Stomach (tissue), 9 donors: ENCODE data around the gene IGSF21. TPM values are rescaled to one million over a fixed set of nuclear protein-coding genes. Genes with fewer than 3 reads are reported as not detected.

ENCODE experiments used
- DNase-seq, 2 donors: peaks; one replicate each; pipeline versions ENCODE4 v3.0.0 to v3.0.0-alpha.2; 2013 to 2019
- H3K27ac ChIP-seq, 5 donors: fragments of 200-600 bp in 4 of 5; sonication (generic) in 4 of 5; one replicate each; pipeline ENCODE4 v1.5.1; 2013 to 2019; ENCODE audit warnings: mild to moderate bottlenecking in 1 of 5, moderate library complexity in 1 of 5
- H3K27me3 ChIP-seq, 3 donors: fragments of 200-600 bp; sonication (generic); one replicate each; pipeline ENCODE4 v1.5.1; 2017 to 2019; ENCODE audit warnings: mixed run types in 1 of 3
- H3K36me3 ChIP-seq, 4 donors: fragments of 200-600 bp; sonication (generic); 1 replicate in 3 of 4; 2 replicates in 1 of 4; pipeline ENCODE4 v1.5.1; 2016 to 2019
- H3K4me1 ChIP-seq, 4 donors: fragments of 200-600 bp; sonication (generic); one replicate each; pipeline ENCODE4 v1.5.1; 2016 to 2019
- H3K4me3 ChIP-seq, 4 donors: fragments of 200-600 bp; sonication (generic) in 3 of 4; one replicate each; pipeline ENCODE4 v1.5.1; 2016 to 2019; ENCODE audit warnings: mild to moderate bottlenecking in 1 of 4
- H3K9me3 ChIP-seq, 4 donors: fragments of 200-600 bp; sonication (generic); one replicate each; pipeline ENCODE4 v1.5.1; 2016 to 2019
- CTCF ChIP-seq, 7 experiments: fragments of 450-650 bp in 4 of 7; fragments of 200-600 bp in 3 of 7; sonication (generic) in 3 of 7; IDR thresholded peaks; one replicate each; pipeline ENCODE4 v1.5.1; 2016 to 2019; ENCODE audit warnings: antibody characterized with exemption in 7 of 7, control low read depth in 2 of 7, mild to moderate bottlenecking in 1 of 7
- EP300 ChIP-seq: sonication (generic); formaldehyde crosslinking; IDR thresholded peaks from one replicate; pipeline ENCODE4 v1.6.1; 2017; ENCODE audit warnings: antibody characterized with exemption
- POLR2A ChIP-seq, 4 donors: fragments of 450-650 bp; IDR thresholded peaks; one replicate each; pipeline ENCODE4 v1.6.1; 2016; ENCODE audit warnings: antibody characterized with exemption in 4 of 4, control low read depth in 2 of 4, mild to moderate bottlenecking in 1 of 4, moderate library complexity in 1 of 4
- POLR2AphosphoS5 ChIP-seq, 3 donors: sonication (generic); formaldehyde crosslinking; IDR thresholded peaks; one replicate each; pipeline ENCODE4 v1.6.1; 2016; ENCODE audit warnings: antibody characterized with exemption in 3 of 3
- WGBS, 5 donors: extraction: QIAGEN DNeasy Blood & Tissue Kit in 3 of 5; methylation state at CpG; one replicate each; pipeline versions ENCODE4 v1.1.5 to v1.1.7; 2013 to 2018; 5-methylcytosine and 5-hydroxymethylcytosine counted together
- intact Hi-C: fragments of 100-400 bp; cut with DNase I; formaldehyde crosslinking; loops from one replicate; pipeline ENCODE4 v1.15.1; 2023; ENCODE audit warnings: low total_unique reads
- polyA plus RNA-seq, 3 donors: library from polyadenylated mRNA; stranded (reverse); fragments of 200-250 nt; gene quantifications; one replicate each; pipeline ENCODE4 v1.2.3, GENCODE V29; 2013
- total RNA-seq, 5 donors: library from RNA; depleted of rRNA; stranded (reverse); fragments of >200 nt; gene quantifications; one replicate each; pipeline versions ENCODE4 v1.1.0 to v1.2.3, GENCODE V29; 2014 to 2016
- donor health status: healthy with polysubstance abuse.
- donor health status: Bipolar disorder and iron deficiency.
- donor health status: healthy.

IGSF21 gene
- total and polyA plus RNA-seq, 8 donors = 0.25 to 2.0 (median 1.1) TPM; not detected in 3

- TF ChIP-seq POLR2A (IDR thresholded peaks at IDR 0.05) (no peak), POLR2AphosphoS5 (IDR thresholded peaks at IDR 0.05) (no peak), CTCF (IDR thresholded peaks at IDR 0.05) (no peak), EP300 (no peak)
- no peak for DNase-seq
- intact Hi-C loops = no loop called here
Observed at GRCh38 chr1:18304151-18304869, 196.7 kb downstream of the IGSF21 start.

GRCh38 chr1:18305182-18305795 lies 197.7 kb downstream of the IGSF21 start:
- intact Hi-C loops = no loop called here
- no peak for DNase-seq
- Histone ChIP-seq H3K4me1 (no peaks in the 10 kb centered on the region), H3K4me3 (no peak overlapping the region), H3K27me3 (peaks cover 0 to 38% (median 0%) of the 10 kb centered on the region in 3 donors), H3K36me3 (no peaks in the 10 kb centered on the region), H3K9me3 (no peaks in the 10 kb centered on the region), H3K27ac (no peak overlapping the region)
- no peak for TF ChIP-seq POLR2A (IDR thresholded peaks at IDR 0.05)
- TF ChIP-seq POLR2AphosphoS5 (IDR thresholded peaks at IDR 0.05) = no peak
- TF ChIP-seq EP300 = no peak
- TF ChIP-seq CTCF (IDR thresholded peaks at IDR 0.05) = no peak
- WGBS, 5 donors = 83 to 93% (median 89%) methylated on average over 3 of the region's 3 CpGs

More at GRCh38 chr1:18304151-18304869, 196.7 kb downstream of the IGSF21 start:
- H3K36me3 ChIP-seq = no peaks in the 10 kb centered on the region
- no peak overlapping the region for H3K27ac ChIP-seq
- WGBS, 5 donors = 69 to 81% (median 72%) methylated on average over 6 of the region's 6 CpGs
- no peaks in the 10 kb centered on the region for H3K4me1 ChIP-seq
- H3K9me3 ChIP-seq = no peaks in the 10 kb centered on the region
- H3K4me3 ChIP-seq = no peak overlapping the region
- peaks cover 0 to 36% (median 0%) of the 10 kb centered on the region in 3 donors for H3K27me3 ChIP-seq

- Histone ChIP-seq H3K27me3 (peaks cover 0 to 40% (median 0%) of the 10 kb centered on the region in 3 donors), H3K9me3 (peaks cover 0 to 7% (median 0%) of the 10 kb centered on the region in 4 donors), H3K36me3 (no peaks in the 10 kb centered on the region), H3K4me3 (no peak overlapping the region), H3K4me1 (no peaks in the 10 kb centered on the region), H3K27ac (no peak overlapping the region)
- no peak for DNase-seq
- TF ChIP-seq CTCF (IDR thresholded peaks at IDR 0.05) (no peak), POLR2AphosphoS5 (IDR thresholded peaks at IDR 0.05) (no peak), EP300 (no peak), POLR2A (IDR thresholded peaks at IDR 0.05) (no peak)
- intact Hi-C loops = no loop called here
- WGBS, 5 donors = 75 to 81% (median 79%) methylated on average over 11 to 13 of the region's 13 CpGs
Observed at GRCh38 chr1:18307329-18307898, 199.8 kb downstream of the IGSF21 start.

- no peak overlapping the region for H3K27ac ChIP-seq
- H3K36me3 ChIP-seq = no peaks in the 10 kb centered on the region
- H3K9me3 ChIP-seq = peaks cover 0 to 7% (median 0%) of the 10 kb centered on the region in 4 donors
- no peak for TF ChIP-seq CTCF (IDR thresholded peaks at IDR 0.05)
- no peak for TF ChIP-seq POLR2A (IDR thresholded peaks at IDR 0.05)
- no peak for TF ChIP-seq EP300
- TF ChIP-seq POLR2AphosphoS5 (IDR thresholded peaks at IDR 0.05) = no peak
- H3K4me1 ChIP-seq = no peaks in the 10 kb centered on the region
- H3K4me3 ChIP-seq = no peak overlapping the region
- 64 to 75% (median 68%) methylated on average over 8 to 10 of the region's 10 CpGs for WGBS, 5 donors
- DNase-seq = peak in 1 of 2 donors; percentile 44
- peaks cover 0 to 36% (median 0%) of the 10 kb centered on the region in 3 donors for H3K27me3 ChIP-seq
- intact Hi-C loops = no loop called here
Observed at GRCh38 chr1:18309552-18310155, 202.1 kb downstream of the IGSF21 start.
